Vagina (tissue), 2 donors: Measurements from ENCODE around the gene PRDM7. TPM values are rescaled to one million over a fixed set of nuclear protein-coding genes. Genes with fewer than 3 reads are reported as not detected.

Source experiments
- DNase-seq, 2 donors: peaks; one replicate each; pipeline ENCODE4 v3.0.0-alpha.2; 2017; ENCODE audit errors: extremely low spot score in 2 of 2
- H3K27ac ChIP-seq: fragments of 200-600 bp; sonication (generic); one replicate; pipeline ENCODE4 v1.5.1; 2019
- H3K27me3 ChIP-seq: fragments of 200-600 bp; sonication (generic); one replicate; pipeline ENCODE4 v1.5.1; 2019
- H3K36me3 ChIP-seq, 2 donors: fragments of 200-600 bp; sonication (generic); one replicate each; pipeline ENCODE4 v1.5.1; 2017 to 2019
- H3K4me1 ChIP-seq: fragments of 200-600 bp; sonication (generic); one replicate; pipeline ENCODE4 v1.5.1; 2019
- H3K4me3 ChIP-seq, 2 donors: fragments of 200-600 bp; sonication (generic); 1 replicate in 1 of 2; 2 replicates in 1 of 2; pipeline ENCODE4 v1.5.1; 2016 to 2019
- H3K9me3 ChIP-seq: fragments of 200-600 bp; sonication (generic); one replicate; pipeline ENCODE4 v1.5.1; 2019
- POLR2A ChIP-seq, 2 donors: fragments of 450-650 bp; IDR thresholded peaks; one replicate each; pipeline ENCODE4 v1.6.1; 2017; ENCODE audit warnings: antibody characterized with exemption in 2 of 2, mild to moderate bottlenecking in 2 of 2, moderate library complexity in 2 of 2
- POLR2AphosphoS5 ChIP-seq, 2 donors: sonication (generic); formaldehyde crosslinking; IDR thresholded peaks; one replicate each; pipeline ENCODE4 v1.9.0; 2017; ENCODE audit warnings: antibody characterized with exemption in 2 of 2, mild to moderate bottlenecking in 2 of 2, low read depth in 1 of 2; ENCODE audit not compliant: insufficient read depth in 1 of 2
- intact Hi-C: fragments of 100-400 bp; cut with DNase I; formaldehyde crosslinking; loops from one replicate; pipeline ENCODE4 v1.15.1; 2023
- total RNA-seq: library from RNA; depleted of rRNA; stranded (reverse); fragments of >200 nt; gene quantifications from one replicate; pipeline ENCODE4 v1.2.3, GENCODE V29; 2016
- TF ChIP-seq, protein P1 (sequence below), 3 experiments: fragments of 450-650 bp in 2 of 3; fragments of 200-600 bp in 1 of 3; sonication (generic) in 1 of 3; IDR thresholded peaks; one replicate each; pipeline ENCODE4 v1.5.1; 2017 to 2019; ENCODE audit warnings: antibody characterized with exemption in 3 of 3, mild to moderate bottlenecking in 2 of 3, moderate library complexity in 2 of 3

The PRDM7 gene
- total RNA-seq, 1 donor from 2014 or later, result not detected

GRCh38 chr16:90044111-90044551, 33.0 kb downstream of the PRDM7 start:
- Histone ChIP-seq H3K4me3 (no peak overlapping the region), H3K27ac (peak overlapping the region; percentile 49), H3K36me3 (peaks cover 0 to 7% of the 10 kb centered on the region in 2 donors), H3K4me1 (peaks cover 15% of the 10 kb centered on the region), H3K27me3 (no peaks in the 10 kb centered on the region), H3K9me3 (no peaks in the 10 kb centered on the region)
- intact Hi-C loops, result no loop called here
- TF ChIP-seq, protein P1, sequence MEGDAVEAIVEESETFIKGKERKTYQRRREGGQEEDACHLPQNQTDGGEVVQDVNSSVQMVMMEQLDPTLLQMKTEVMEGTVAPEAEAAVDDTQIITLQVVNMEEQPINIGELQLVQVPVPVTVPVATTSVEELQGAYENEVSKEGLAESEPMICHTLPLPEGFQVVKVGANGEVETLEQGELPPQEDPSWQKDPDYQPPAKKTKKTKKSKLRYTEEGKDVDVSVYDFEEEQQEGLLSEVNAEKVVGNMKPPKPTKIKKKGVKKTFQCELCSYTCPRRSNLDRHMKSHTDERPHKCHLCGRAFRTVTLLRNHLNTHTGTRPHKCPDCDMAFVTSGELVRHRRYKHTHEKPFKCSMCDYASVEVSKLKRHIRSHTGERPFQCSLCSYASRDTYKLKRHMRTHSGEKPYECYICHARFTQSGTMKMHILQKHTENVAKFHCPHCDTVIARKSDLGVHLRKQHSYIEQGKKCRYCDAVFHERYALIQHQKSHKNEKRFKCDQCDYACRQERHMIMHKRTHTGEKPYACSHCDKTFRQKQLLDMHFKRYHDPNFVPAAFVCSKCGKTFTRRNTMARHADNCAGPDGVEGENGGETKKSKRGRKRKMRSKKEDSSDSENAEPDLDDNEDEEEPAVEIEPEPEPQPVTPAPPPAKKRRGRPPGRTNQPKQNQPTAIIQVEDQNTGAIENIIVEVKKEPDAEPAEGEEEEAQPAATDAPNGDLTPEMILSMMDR (IDR thresholded peaks at IDR 0.05), result no peak
- TF ChIP-seq POLR2A (IDR thresholded peaks at IDR 0.05) (no peak), POLR2AphosphoS5 (IDR thresholded peaks at IDR 0.05; ENCODE audit: insufficient read depth in 1 of 2, low read depth in 1 of 2) (peak; percentile 35 to 69)
- DNase-seq, result no peak

DNA sequence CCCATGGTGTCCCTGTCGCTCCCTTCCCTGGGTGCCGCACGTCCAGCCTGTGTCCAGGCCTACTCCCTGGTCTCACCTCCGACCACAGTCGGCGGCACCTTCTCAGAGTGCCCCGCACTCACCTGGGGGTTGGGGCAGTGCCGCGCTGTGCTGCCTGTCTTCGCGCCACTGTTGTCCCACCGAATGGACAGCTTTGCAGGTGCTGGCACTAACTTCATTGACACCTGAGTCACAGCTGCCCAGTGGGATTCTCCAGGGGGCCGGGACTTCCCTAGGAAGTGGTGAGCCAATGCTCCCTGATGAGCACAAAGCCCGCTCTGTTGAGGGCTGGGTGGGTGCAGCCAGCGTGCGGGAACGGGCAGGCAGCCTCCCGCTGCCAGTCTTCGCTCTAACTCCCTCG, 33.6 kb downstream of the PRDM7 start:
- Histone ChIP-seq H3K36me3 (peaks cover 0 to 8% of the 10 kb centered on the region in 2 donors), H3K4me3 (no peak overlapping the region), H3K4me1 (peaks cover 15% of the 10 kb centered on the region), H3K9me3 (no peaks in the 10 kb centered on the region), H3K27ac (peak overlapping the region; percentile 8), H3K27me3 (no peaks in the 10 kb centered on the region)
- DNase-seq, result no peak
- intact Hi-C loops, result no loop called here
- TF ChIP-seq POLR2AphosphoS5 (IDR thresholded peaks at IDR 0.05; ENCODE audit: insufficient read depth in 1 of 2, low read depth in 1 of 2), result no peak
- TF ChIP-seq, protein P1 (IDR thresholded peaks at IDR 0.05), result no peak
- TF ChIP-seq POLR2A (IDR thresholded peaks at IDR 0.05), result no peak

GRCh38 chr16:90042946-90043514, 34.1 kb downstream of the PRDM7 start:
- Histone ChIP-seq H3K4me1 (peaks cover 15% of the 10 kb centered on the region), H3K27ac (peak overlapping the region; percentile 8), H3K9me3 (no peaks in the 10 kb centered on the region), H3K27me3 (no peaks in the 10 kb centered on the region), H3K4me3 (no peak overlapping the region), H3K36me3 (peaks cover 4 to 10% of the 10 kb centered on the region in 2 donors)
- TF ChIP-seq POLR2AphosphoS5 (IDR thresholded peaks at IDR 0.05; ENCODE audit: insufficient read depth in 1 of 2, low read depth in 1 of 2) (no peak), POLR2A (IDR thresholded peaks at IDR 0.05) (no peak)
- TF ChIP-seq, protein P1 (IDR thresholded peaks at IDR 0.05), result no peak
- intact Hi-C loops, result no loop called here
- DNase-seq, result no peak

- Histone ChIP-seq H3K36me3 (peaks cover 4 to 19% of the 10 kb centered on the region in 2 donors), H3K27ac (no peak overlapping the region), H3K4me3 (no peak overlapping the region), H3K9me3 (no peaks in the 10 kb centered on the region), H3K27me3 (no peaks in the 10 kb centered on the region), H3K4me1 (peaks cover 9% of the 10 kb centered on the region)
- TF ChIP-seq POLR2A (IDR thresholded peaks at IDR 0.05) (no peak), POLR2AphosphoS5 (IDR thresholded peaks at IDR 0.05; ENCODE audit: insufficient read depth in 1 of 2, low read depth in 1 of 2) (no peak)
- TF ChIP-seq, protein P1 (IDR thresholded peaks at IDR 0.05), result no peak
- no peak for DNase-seq
- intact Hi-C loops, result no loop called here
Measured at GRCh38 chr16:90041896-90042473, 35.1 kb downstream of the PRDM7 start.
